Measurements from ENCODE around the gene PARN. TPM values are rescaled to one million over a fixed set of nuclear protein-coding genes. Genes with fewer than 3 reads are reported as not detected.

Gene PARN
- total RNA-seq, 1 experiment from 2014 or later = 56.2 TPM

- TF ChIP-seq CTCF (conservative IDR thresholded peaks at IDR 0.05) = no peak
- Histone ChIP-seq H3K18ac (ENCODE audit: insufficient read length, low read depth, low read length) (no peak overlapping the region), H3K79me1 (ENCODE audit: insufficient read depth, low read depth, low read length, poor library complexity, severe bottlenecking) (no peaks in the 10 kb centered on the region), H3K4me2 (ENCODE audit: insufficient read depth, insufficient read length, low read length) (no peak overlapping the region), H3K14ac (ENCODE audit: insufficient read depth, low read length) (no peak overlapping the region), H3K23ac (ENCODE audit: insufficient read length, low read depth, low read length) (no peak overlapping the region), H2BK20ac (ENCODE audit: low read depth, low read length, poor library complexity, severe bottlenecking) (no peak overlapping the region), H3K27me3 (ENCODE audit: insufficient read depth, low read length) (no peaks in the 10 kb centered on the region), H2BK15ac (ENCODE audit: low read depth, low read length) (no peak overlapping the region), H3K4ac (ENCODE audit: low read depth, low read length) (no peak overlapping the region), H2AK5ac (ENCODE audit: insufficient read length, low read length) (no peak overlapping the region), H3K4me1 (ENCODE audit: insufficient read depth, low read length) (no peaks in the 10 kb centered on the region; the same call in 1 of the 2 replicates), H2BK12ac (ENCODE audit: insufficient read length, low read depth, low read length) (no peak overlapping the region), H3K9me3 (ENCODE audit: control insufficient read depth, low read depth, low read length) (no peaks in the 10 kb centered on the region), H4K8ac (replicated peaks; ENCODE audit: insufficient read length, low read depth, low read length) (no peak overlapping the region), H2AFZ (ENCODE audit: low read length) (no peak overlapping the region), H4K20me1 (ENCODE audit: control insufficient read depth, insufficient read depth, insufficient read length) (no peaks in the 10 kb centered on the region), H4K91ac (ENCODE audit: insufficient read length, low read depth, low read length) (no peak overlapping the region), H4K5ac (ENCODE audit: insufficient read length, low read depth, low read length) (no peak overlapping the region), H3K27ac (ENCODE audit: insufficient read length, low read depth, low read length) (no peak overlapping the region), H3K56ac (ENCODE audit: insufficient read length, low read depth, low read length) (no peak overlapping the region), H3K79me2 (ENCODE audit: insufficient read depth, low read length) (no peaks in the 10 kb centered on the region), H3T11ph (ENCODE audit: low read length) (no peak overlapping the region), H2BK120ac (ENCODE audit: low read depth, low read length, poor library complexity, severe bottlenecking) (no peak overlapping the region), H2BK5ac (ENCODE audit: insufficient read length, low read length) (no peak overlapping the region), H3K9ac (ENCODE audit: extremely low read depth, insufficient read length, low read length) (no peak overlapping the region), H3K23me2 (ENCODE audit: insufficient read length, low read depth, low read length, poor library complexity, severe bottlenecking) (no peaks in the 10 kb centered on the region)
- Mint-ChIP-seq H3K9me3 (no peaks in the 10 kb centered on the region), H3K27me3 (ENCODE audit: low read depth) (no peaks in the 10 kb centered on the region), H3K4me1 (peaks cover 14% of the 10 kb centered on the region in 2 experiments), H3K27ac (peak overlapping the region in 2 of 3 experiments; percentile 44; a peak in 2 of 7 replicates), H3K4me3 (no peak overlapping the region), H3K36me3 (ENCODE audit: insufficient read depth in 1 of 3, low read depth in 3 of 3) (peaks cover 0 to 5% (median 3%) of the 10 kb centered on the region in 3 experiments; a peak in 4 of 7 replicates)
- DNase-seq = no peak
- WGBS (ENCODE audit: extremely low coverage, insufficient read length, low lambda C conversion rate) = no CpG with 5 or more reads among the region's 4 CpGs
Observed at GRCh38 chr16:14423344-14423743, 206.7 kb downstream of the PARN start.
